Heart left ventricle (tissue), 16 donors: ENCODE results near the gene HOXA9. TPM values are rescaled to one million over a fixed set of nuclear protein-coding genes. Genes with fewer than 3 reads are reported as not detected.

Experiments
- ATAC-seq, 4 donors: fragments of 200-7000 bp; cut with Tn5 transposase; one replicate each; pipeline ENCODE4 v1.9.1; 2020 to 2022; ENCODE audit warnings: moderate library complexity in 4 of 4, mild to moderate bottlenecking in 3 of 4, moderate number of reproducible peaks in 1 of 4
- DNase-seq, 5 donors: peaks; one replicate each; pipeline ENCODE4 v3.0.0-alpha.2; 2020
- H3K27ac ChIP-seq, 12 donors: fragments of 200-600 bp; sonication (generic) in 4 of 12; one replicate each; pipeline versions ENCODE4 v1.5.0 to v1.8.0; 2016 to 2022; ENCODE audit warnings: mild to moderate bottlenecking in 2 of 12
- H3K27me3 ChIP-seq, 9 donors: fragments of 200-600 bp; sonication (generic) in 2 of 9; one replicate each; pipeline versions ENCODE4 v1.5.1 to v1.8.0; 2016 to 2022; ENCODE audit warnings: mild to moderate bottlenecking in 3 of 9
- H3K36me3 ChIP-seq, 9 donors: fragments of 200-600 bp; sonication (generic) in 2 of 9; one replicate each; pipeline versions ENCODE4 v1.5.0 to v1.8.0; 2018 to 2022; ENCODE audit warnings: mild to moderate bottlenecking in 2 of 9
- H3K4me1 ChIP-seq, 12 donors: fragments of 200-600 bp; sonication (generic) in 4 of 12; one replicate each; pipeline versions ENCODE4 v1.5.0 to v1.8.0; 2016 to 2022; ENCODE audit warnings: mild to moderate bottlenecking in 3 of 12
- H3K4me3 ChIP-seq, 12 donors: fragments of 200-600 bp; sonication (generic) in 4 of 12; one replicate each; pipeline versions ENCODE4 v1.5.0 to v1.8.0; 2017 to 2022; ENCODE audit warnings: mild to moderate bottlenecking in 9 of 12, moderate library complexity in 4 of 12
- H3K9me3 ChIP-seq, 12 donors: fragments of 200-600 bp; sonication (generic) in 4 of 12; one replicate each; pipeline versions ENCODE4 v1.5.0 to v1.8.0; 2016 to 2022; ENCODE audit warnings: mild to moderate bottlenecking in 1 of 12
- CTCF ChIP-seq, 12 donors: fragments of 200-600 bp; sonication (generic) in 4 of 12; IDR thresholded peaks; one replicate each; pipeline versions ENCODE4 v1.5.0 to v1.8.0; 2018 to 2022; ENCODE audit warnings: antibody characterized with exemption in 12 of 12, mild to moderate bottlenecking in 5 of 12
- POLR2A ChIP-seq, 2 donors: fragments of 450-650 bp; IDR thresholded peaks; one replicate each; pipeline ENCODE4 v1.6.1; 2017; ENCODE audit warnings: antibody characterized with exemption in 2 of 2, mild to moderate bottlenecking in 2 of 2, moderate library complexity in 2 of 2
- WGBS, 4 donors: extraction: QIAGEN DNeasy Blood & Tissue Kit in 2 of 4; methylation state at CpG; one replicate each; pipeline versions ENCODE4 v1.1.5 to v1.1.7; 2013 to 2018; 5-methylcytosine and 5-hydroxymethylcytosine counted together
- intact Hi-C, 10 donors: fragments of 100-400 bp; cut with DNase I; formaldehyde crosslinking; loops; one replicate each; pipeline versions ENCODE4 v1.11.1 to v1.14.2; 2022
- polyA plus RNA-seq, 2 donors: library from polyadenylated mRNA; stranded (reverse); fragments of 200-250 nt; gene quantifications; one replicate each; pipeline ENCODE4 v1.2.3, GENCODE V29; 2013
- total RNA-seq, 9 donors: library from RNA; depleted of rRNA in 2 of 9; stranded (reverse); fragments of >200 nt in 2 of 9; fragmentation: NEBNext Ultra II Directional in 3 of 9; extraction: Animal tissue kit (Norgen Biotek cat#: 25700) in 3 of 9; gene quantifications; one replicate each; pipeline versions ENCODE4 v1.1.0 to v1.2.4, GENCODE V29; 2016 to 2023
- donor health status: ischemic (EF 13 %, LVEDD 7.1; RV severe dilation, severe dysfunction).
- donor health status: healthy with polysubstance abuse.
- donor health status: DM: no; HTN: yes; CAD: no.
- donor health status: DM: no; HTN: no; CAD: no.
- donor health status: ischemic (EF 25% LVEDD 6.9; RV normal size, moderate dysfunction).
- donor health status: ischemic (EF 25% LVEDD 5.7; RV mildly dilated, moderate dysfunction).
- donor health status: healthy.
- donor health status: DM: yes; HTN: yes; CAD: no.
- donor health status: ischemic (EF 35%, LVEDD 5.7; RV mildly dilated, moderate dysfunction).
- donor health status: nonischemic (EF 11% LVEDD 7.7; RV severe dilation, severe dysfunction).
- donor health status: DM: yes; HTN: yes; CAD: no.
- donor health status: PGD.
- donor health status: ischemic (EF 29% LVEDD 5.4; RV normal size, mild dysfunction).
- donor health status: nonischemic (EF 23%, LVEDD 6.1; RV moderate dilation, normal function).

Gene HOXA9
- total and polyA plus RNA-seq, 11 donors, result 0.29 TPM; not detected in 10

- 2 to 4% (median 4%) methylated on average over 23 to 78 of the region's 78 CpGs for WGBS, 4 donors
- ATAC-seq (peak in 1 of 4 donors; percentile 34), DNase-seq (no peak)
- peak overlapping the region; percentile 2 to 51 (median 28) for H3K4me3 ChIP-seq
- no peaks in the 10 kb centered on the region for H3K36me3 ChIP-seq
- TF ChIP-seq POLR2A (IDR thresholded peaks at IDR 0.05) (no peak), CTCF (IDR thresholded peaks at IDR 0.05) (no peak)
- intact Hi-C loops, result loop anchor here in 8 of 10 donors (10.0 kb wide), 5 partner anchors 592 to 902 kb away; no protein-coding TSS in a partner anchor
- peaks cover 85 to 100% (median 98%) of the 10 kb centered on the region in 9 donors for H3K27me3 ChIP-seq
- H3K27ac ChIP-seq, result peak overlapping the region in 1 of 12 donors; percentile 91
- peaks cover 4 to 39% (median 25%) of the 10 kb centered on the region in 12 donors for H3K4me1 ChIP-seq
- H3K9me3 ChIP-seq, result no peaks in the 10 kb centered on the region
Observed at GRCh38 chr7:27192546-27193334, 27.4 kb upstream of the HOXA9 start.

- intact Hi-C loops, result loop anchor here in 8 of 10 donors (10.0 kb wide), 5 partner anchors 593 to 903 kb away; no protein-coding TSS in a partner anchor
- TF ChIP-seq POLR2A (IDR thresholded peaks at IDR 0.05), result no peak
- TF ChIP-seq CTCF (IDR thresholded peaks at IDR 0.05), result no peak
- WGBS, 4 donors, result 8 to 19% (median 13%) methylated on average over 29 to 42 of the region's 42 CpGs
- DNase-seq, result no peak
- peak overlapping the region in 1 of 12 donors; percentile 91 for H3K27ac ChIP-seq
- ATAC-seq, result no peak
- no peaks in the 10 kb centered on the region for H3K36me3 ChIP-seq
- peaks cover 4 to 40% (median 26%) of the 10 kb centered on the region in 12 donors for H3K4me1 ChIP-seq
- H3K4me3 ChIP-seq, result peak overlapping the region in 8 of 12 donors; percentile 2 to 51 (median 28)
- H3K27me3 ChIP-seq, result peaks cover 85 to 100% (median 98%) of the 10 kb centered on the region in 9 donors
- H3K9me3 ChIP-seq, result no peaks in the 10 kb centered on the region
Observed at GRCh38 chr7:27191833-27192545, 26.7 kb upstream of the HOXA9 start.

- Histone ChIP-seq H3K9me3 (no peaks in the 10 kb centered on the region), H3K36me3 (no peaks in the 10 kb centered on the region), H3K27ac (peak overlapping the region in 1 of 12 donors; percentile 91), H3K4me3 (no peak overlapping the region), H3K27me3 (peaks cover 82 to 100% (median 98%) of the 10 kb centered on the region in 9 donors), H3K4me1 (peaks cover 4 to 40% (median 26%) of the 10 kb centered on the region in 12 donors)
- WGBS, 4 donors, result 26 to 37% (median 29%) methylated on average over 15 of the region's 15 CpGs
- DNase-seq (no peak), ATAC-seq (no peak)
- TF ChIP-seq POLR2A (IDR thresholded peaks at IDR 0.05) (no peak), CTCF (IDR thresholded peaks at IDR 0.05) (no peak)
- intact Hi-C loops, result loop anchor here in 8 of 10 donors (10.0 kb wide), 5 partner anchors 594 to 904 kb away; no protein-coding TSS in a partner anchor
Observed at GRCh38 chr7:27191161-27191731, 25.9 kb upstream of the HOXA9 start.
